GM12878 (cell line): ENCODE measurements around the gene EMID1. TPM values are rescaled to one million over a fixed set of nuclear protein-coding genes. Genes with fewer than 3 reads are reported as not detected.

Experiments
- ATAC-seq: fragments of 200-7000 bp; cut with Tn5 transposase; 3 replicates; pipeline ENCODE4 v1.9.1; 2020; ENCODE audit warnings: mild to moderate bottlenecking, moderate library complexity
- BruUV-seq: library from RNA; stranded (reverse); fragments of 400-500 nt; replicated peaks from 2 replicates; lab custom pipeline; 2021; lab: Mats Ljungman, UMichigan
- CTCF ChIA-PET: fragments of 300-600 bp; sonication (Branson Sonifier 250); formaldehyde crosslinking; extraction: SDS; loops from one replicate; lab custom pipeline; 2021; ENCODE audit warnings: inconsistent platforms; lab: Yijun Ruan, JAX
- POLR2A ChIA-PET: fragments of 350-600 bp; formaldehyde crosslinking; extraction: SDS; loops from one replicate; lab custom pipeline; 2021; ENCODE audit warnings: inconsistent platforms; lab: Charles Lee
- RAD21 ChIA-PET: fragments of 300-600 bp; sonication (Branson Sonifier 250); formaldehyde crosslinking; loops from one replicate; lab custom pipeline; 2023; ENCODE audit warnings: antibody characterized with exemption; ENCODE audit not compliant: unreplicated experiment; lab: Charles Lee
- SMC1A ChIA-PET: fragments of 300-600 bp; sonication (Branson Sonifier 250); formaldehyde crosslinking; loops from one replicate; lab custom pipeline; 2023; ENCODE audit not compliant: unreplicated experiment, uncharacterized antibody; lab: Charles Lee
- DNase-seq: peaks from one replicate; pipeline ENCODE4 v3.0.0-alpha.2; 2011; ENCODE audit warnings: low read depth, low spot score
- FAIRE-seq: peaks from 3 replicates; lab custom pipeline; 2011; peaks lifted over from hg19 to GRCh38; lab: Jason Lieb, UNC
- H2AFZ ChIP-seq: 2 replicates; pipeline ENCODE4 v1.6.0; 2011; ENCODE audit warnings: low read depth, low read length, control low read depth; ENCODE audit not compliant: control insufficient read depth
- H3K27ac ChIP-seq: 2 replicates; pipeline ENCODE4 v1.5.1; 2011; ENCODE audit warnings: control low read depth; ENCODE audit not compliant: control insufficient read depth, insufficient read depth
- H3K27me3 ChIP-seq, 2 experiments: replicated peaks in 1 of 2; 2 replicates each; pipeline versions ENCODE4 v1.6.0 to v1.6.1; 2011; ENCODE audit warnings: low read length in 1 of 2; ENCODE audit not compliant: control insufficient read depth in 2 of 2, insufficient read depth in 2 of 2
- H3K36me3 ChIP-seq, 2 experiments: 2 replicates each; pipeline ENCODE4 v1.5.1; 2011; ENCODE audit warnings: low read length in 1 of 2; ENCODE audit not compliant: control insufficient read depth in 2 of 2, insufficient read depth in 2 of 2
- H3K4me1 ChIP-seq: 2 replicates; pipeline ENCODE4 v1.6.1; 2011; ENCODE audit warnings: mild to moderate bottlenecking, low read length, moderate library complexity, mixed read lengths; ENCODE audit not compliant: control insufficient read depth, insufficient read depth
- H3K4me2 ChIP-seq: 2 replicates; pipeline ENCODE4 v1.6.0; 2011; ENCODE audit warnings: control low read depth; ENCODE audit not compliant: control insufficient read depth, insufficient read depth
- H3K4me3 ChIP-seq: fragments of 200-600 bp; sonication (generic); 2 replicates; pipeline ENCODE4 v1.5.1; 2016
- H3K79me2 ChIP-seq: 2 replicates; pipeline ENCODE4 v1.6.0; 2011; ENCODE audit warnings: low read length; ENCODE audit not compliant: control insufficient read depth, insufficient read depth
- H3K9ac ChIP-seq: 2 replicates; pipeline ENCODE4 v1.8.0; 2011; ENCODE audit warnings: low read length, control low read depth, mixed read lengths; ENCODE audit not compliant: control insufficient read depth, insufficient read depth
- H3K9me3 ChIP-seq: replicated peaks from 3 replicates; pipeline ENCODE4 v1.5.1; 2011; ENCODE audit warnings: mild to moderate bottlenecking, low read length; ENCODE audit not compliant: control insufficient read depth, insufficient read depth
- H4K20me1 ChIP-seq: 2 replicates; pipeline ENCODE4 v1.6.0; 2011; ENCODE audit not compliant: control insufficient read depth, insufficient read depth
- CHD4 ChIP-seq: fragments of 200-600 bp; sonication (generic); IDR thresholded peaks from 2 replicates; pipeline ENCODE4 v1.6.1; 2016; ENCODE audit warnings: mild to moderate bottlenecking
- IKZF1 ChIP-seq: fragments of 450-650 bp; conservative IDR thresholded peaks from 2 replicates; pipeline ENCODE4 v1.6.1; 2017; ENCODE audit warnings: antibody characterized with exemption, mild to moderate bottlenecking
- RAD51 ChIP-seq: fragments of 450-650 bp; IDR thresholded peaks from 2 replicates; pipeline ENCODE4 v1.6.1; 2016; ENCODE audit warnings: moderate library complexity, mild to moderate bottlenecking, inconsistent platforms
- RUNX3 ChIP-seq: IDR thresholded peaks from 2 replicates; pipeline ENCODE4 v1.6.1; 2012; ENCODE audit warnings: low read length, inconsistent platforms
- SIN3A ChIP-seq: IDR thresholded peaks from 2 replicates; pipeline ENCODE4 v1.6.1; 2012; ENCODE audit warnings: low read depth, low read length, improper control_type of control experiment
- TCF3 ChIP-seq: IDR thresholded peaks from 2 replicates; pipeline ENCODE4 v1.6.1; 2012; ENCODE audit warnings: low read depth, mild to moderate bottlenecking, low read length, borderline replicate concordance; ENCODE audit not compliant: insufficient read depth
- ZNF687 ChIP-seq: fragments of 450-650 bp; IDR thresholded peaks from 2 replicates; pipeline ENCODE4 v1.6.1; 2017; ENCODE audit warnings: mild to moderate bottlenecking, moderate library complexity
- WGBS: methylation state at CpG from one replicate; pipeline ENCODE4 v1.1.6; 2016; ENCODE audit warnings: low lambda C conversion rate; ENCODE audit not compliant: insufficient replicate concordance, insufficient coverage; ENCODE audit errors: missing lambda C conversion rate; 5-methylcytosine and 5-hydroxymethylcytosine counted together
- in situ Hi-C: fragments of 300-500 bp; cut with MboI; formaldehyde crosslinking; loops from 9 replicates; pipeline ENCODE4 v1.14.3; 2018; ENCODE audit warnings: mixed read lengths
- intact Hi-C: fragments of 100-400 bp; cut with micrococcal nuclease; formaldehyde crosslinking; loops from one replicate; pipeline ENCODE4 v1.14.2; 2022; ENCODE audit not compliant: unreplicated experiment
- polyA plus RNA-seq, 11 experiments: library from polyadenylated mRNA; depleted of rRNA in 4 of 11; unstranded in 6 of 11; stranded (reverse) in 5 of 11; fragments of >200 nt; fragmentation: Nextera tagmentation in 4 of 11; fragmentation: Illumina TruSeq in 1 of 11; extraction: Ambion mirVana in 4 of 11; extraction: Trizol in 1 of 11; gene quantifications; 1 replicate in 1 of 11; 2 replicates in 10 of 11; pipeline versions ENCODE4 v1.2.1 to v1.2.3, GENCODE V29; 2011 to 2016; ENCODE audit warnings: inconsistent platforms in 2 of 11, missing spikeins in 2 of 11, low read depth in 1 of 11
- total RNA-seq, 4 experiments: library from RNA; depleted of rRNA in 3 of 4; stranded (reverse); fragments of >200 nt in 3 of 4; fragmentation: Illumina TruSeq in 1 of 4; extraction: Trizol in 1 of 4; gene quantifications; 2 replicates each; pipeline versions ENCODE4 v1.2.1 to v1.2.3, GENCODE V29; 2013 to 2021

EMID1 gene
- total and polyA plus RNA-seq, 10 of the 15 experiments (the other 5 are each of a cell fraction or from before 2014, with no cell fraction given): 1.2 to 60.3 (median 12.0) TPM

GRCh38 chr22:29199702-29200400, 5.8 kb upstream of the EMID1 start:
- 78% methylated on average over 8 of the region's 8 CpGs for WGBS

More at GRCh38 chr22:29199702-29200400, 5.8 kb upstream of the EMID1 start:
- FAIRE-seq (no peak), DNase-seq (no peak), ATAC-seq (peak; percentile 3; the same call in 2 of the 3 replicates)
- H3K27ac ChIP-seq: no peak overlapping the region
- H3K9ac ChIP-seq: no peak overlapping the region
- intact Hi-C loops: loop anchor here (5.0 kb wide), 1 partner anchor 123 kb away; no protein-coding TSS in a partner anchor
- peaks cover 8% of the 10 kb centered on the region for H3K79me2 ChIP-seq
- peaks cover 3% of the 10 kb centered on the region; the same call in 2 of the 3 replicates for H3K9me3 ChIP-seq
- H3K36me3 ChIP-seq: no peaks in the 10 kb centered on the region; a peak in 1 of 4 replicates
- H2AFZ ChIP-seq: no peak overlapping the region
- H4K20me1 ChIP-seq: no peaks in the 10 kb centered on the region
- POLR2A ChIA-PET: interaction anchor here (0.6 to 15.3 kb wide), 3 partner anchors 22 to 34 kb away, joined by 3 to 239 read pairs (median 3); no protein-coding TSS in a partner anchor
- RAD21 ChIA-PET: interaction anchor here (0.8 to 10.8 kb wide), 4 partner anchors 9 to 46 kb away, joined by 3 to 153 read pairs (median 5); no protein-coding TSS in a partner anchor
- no TSS peak for BruUV-seq
- CTCF ChIA-PET: interaction anchor here (1.2 to 6.7 kb wide), 3 partner anchors 9 to 46 kb away, joined by 4 to 62 read pairs (median 7); no protein-coding TSS in a partner anchor
- H3K4me2 ChIP-seq: peak overlapping the region; percentile 23; the same call in 1 of the 2 replicates
- SMC1A ChIA-PET: interaction anchor here (1.0 to 16.1 kb wide), 3 partner anchors 32 to 46 kb away, joined by 3 to 165 read pairs (median 4); no protein-coding TSS in a partner anchor
- peaks cover 40% of the 10 kb centered on the region for H3K4me1 ChIP-seq
- H3K4me3 ChIP-seq: no peak overlapping the region
- TF ChIP-seq SIN3A: no peak
- peak; percentile 54; the same call in 1 of the 2 replicates for TF ChIP-seq RAD51
- 0 out of 2 replicates have a peak, but pooled peaks have one; percentile 28 for TF ChIP-seq TCF3
- 0 out of 2 replicates have a peak, but pooled peaks have one; percentile 11 for TF ChIP-seq IKZF1
- peak; percentile 32; the same call in 1 of the 2 replicates for TF ChIP-seq RUNX3
- TF ChIP-seq ZNF687: 0 out of 2 replicates have a peak, but pooled peaks have one; percentile 15
- no peak for TF ChIP-seq CHD4
- in situ Hi-C loops: loop anchor here (5.0 kb wide), 1 partner anchor 33 kb away; no protein-coding TSS in a partner anchor
- no peaks in the 10 kb centered on the region for H3K27me3 ChIP-seq
